GM18951 (cell line): ENCODE data around the gene ARAP3.

Source experiments
- POLR2A ChIP-seq: IDR thresholded peaks from 4 replicates; pipeline ENCODE4 v1.6.1; 2011; ENCODE audit warnings: mild to moderate bottlenecking; ENCODE audit not compliant: insufficient read length, insufficient read depth; ENCODE audit errors: extremely low read depth
- in situ Hi-C: fragments of 300-500 bp; cut with MboI; formaldehyde crosslinking; loops from one replicate; pipeline ENCODE4 v1.12.0; 2022; ENCODE audit warnings: low sequenced_read_pairs, mixed read lengths, inconsistent platforms; ENCODE audit not compliant: unreplicated experiment

The ARAP3 gene

GRCh38 chr5:141603923-141604717 is 77.9 kb downstream of the ARAP3 start:
- no peak for TF ChIP-seq POLR2A
- in situ Hi-C loops: no loop called here
